Osteocyte (in vitro differentiated cells): ENCODE measurements around the gene SF3B1. TPM values are rescaled to one million over a fixed set of nuclear protein-coding genes. Genes with fewer than 3 reads are reported as not detected.

ENCODE experiments used
- DNase-seq: peaks from one replicate; pipeline ENCODE4 v3.0.0; 2021; ENCODE audit warnings: mixed read lengths; ENCODE audit not compliant: unreplicated experiment; ENCODE audit errors: extremely low spot score
- H3K27ac Mint-ChIP-seq: one replicate; pipeline ENCODE4 v1.8.0; 2021; ENCODE audit warnings: mild to moderate bottlenecking, mixed read lengths; ENCODE audit not compliant: unreplicated experiment
- H3K27me3 Mint-ChIP-seq: one replicate; pipeline ENCODE4 v1.8.0; 2021; ENCODE audit warnings: mixed read lengths; ENCODE audit not compliant: unreplicated experiment
- H3K36me3 Mint-ChIP-seq: one replicate; pipeline ENCODE4 v1.8.0; 2021; ENCODE audit warnings: mixed read lengths; ENCODE audit not compliant: unreplicated experiment
- H3K4me1 Mint-ChIP-seq: one replicate; pipeline ENCODE4 v1.8.0; 2021; ENCODE audit warnings: mixed read lengths; ENCODE audit not compliant: unreplicated experiment
- H3K4me3 Mint-ChIP-seq: one replicate; pipeline ENCODE4 v1.8.0; 2021; ENCODE audit warnings: mild to moderate bottlenecking, moderate library complexity, mixed read lengths; ENCODE audit not compliant: unreplicated experiment
- H3K9me3 Mint-ChIP-seq: one replicate; pipeline ENCODE4 v1.8.0; 2021; ENCODE audit warnings: mixed read lengths; ENCODE audit not compliant: unreplicated experiment
- CTCF ChIP-seq: fragments of 200-600 bp; sonication (generic); IDR thresholded peaks from 2 replicates; pipeline ENCODE4 v1.5.0; 2021; ENCODE audit warnings: antibody characterized with exemption, mild to moderate bottlenecking, moderate library complexity
- total RNA-seq: library from RNA; stranded (reverse); gene quantifications from 2 replicates; pipeline ENCODE4 v1.2.1, GENCODE V29; 2021

SF3B1 gene
- total RNA-seq, 1 donor from 2014 or later, result 282 TPM

DNA sequence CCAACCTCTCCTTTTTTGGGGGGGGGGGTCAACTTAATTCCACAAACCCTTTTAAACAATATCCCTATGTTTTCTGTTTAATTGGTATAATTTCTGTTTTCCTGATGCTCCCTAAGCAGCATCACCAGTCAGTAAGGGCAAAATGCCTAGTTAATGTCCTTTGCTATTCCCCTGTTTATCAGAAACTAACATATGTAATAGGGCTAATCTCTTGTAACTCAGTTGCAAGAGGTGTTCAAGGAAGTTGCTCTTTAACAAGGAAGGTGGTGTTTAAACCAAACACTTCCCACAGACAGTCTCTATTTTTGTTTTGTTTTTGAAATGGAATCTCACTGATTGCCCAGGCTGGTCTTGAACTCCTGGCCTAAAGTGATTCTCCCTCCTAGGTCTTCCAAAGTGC, 12.0 kb upstream of the SF3B1 start:
- Mint-ChIP-seq H3K27ac (no peak overlapping the region), H3K4me3 (no peak overlapping the region)
- DNase-seq, result no peak

DNA sequence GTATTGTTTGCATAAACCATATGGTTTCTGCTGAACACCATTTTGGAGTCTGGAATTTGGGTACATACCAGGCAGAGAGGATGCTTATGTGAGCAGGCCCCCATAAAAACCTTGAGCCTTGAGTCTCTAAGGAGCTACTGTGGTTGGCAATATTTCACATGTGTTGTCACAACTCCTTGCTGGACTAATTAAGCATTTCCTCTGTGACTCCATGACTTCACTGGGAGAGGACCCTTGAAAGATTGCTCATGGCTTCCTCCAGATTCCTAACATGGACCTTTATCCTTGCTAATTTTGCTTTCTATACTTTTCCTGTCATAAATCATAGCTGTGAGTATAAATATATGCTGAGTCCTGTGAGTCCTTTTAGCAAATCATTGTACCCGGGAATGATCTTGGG, 10.9 kb upstream of the SF3B1 start:
- no peak overlapping the region for H3K4me3 Mint-ChIP-seq

More for the DNA sequence above, 12.0 kb upstream of the SF3B1 start:
- Mint-ChIP-seq H3K4me1 (no peaks in the 10 kb centered on the region), H3K36me3 (no peaks in the 10 kb centered on the region), H3K27me3 (no peaks in the 10 kb centered on the region), H3K9me3 (no peaks in the 10 kb centered on the region)
- TF ChIP-seq CTCF, result no peak

DNA sequence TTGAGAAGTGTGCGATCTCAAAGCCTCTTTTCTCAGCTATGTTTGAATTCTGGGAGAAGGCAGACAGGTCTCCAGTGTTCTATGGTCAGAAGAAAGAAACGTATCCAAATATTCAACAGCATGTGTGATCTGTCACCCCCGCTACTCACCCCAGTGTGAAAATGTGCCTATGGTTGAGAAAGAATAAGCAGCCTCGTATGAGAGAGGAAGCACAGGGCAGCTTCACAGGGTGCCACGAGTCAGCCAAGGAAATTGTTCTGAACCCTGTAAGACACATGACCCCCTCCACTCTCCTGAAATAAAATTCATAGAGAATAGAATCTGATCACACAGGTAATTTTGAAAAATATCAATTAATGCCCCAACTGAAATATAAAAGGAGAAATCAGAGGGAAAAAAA, 8.0 kb upstream of the SF3B1 start:
- Mint-ChIP-seq H3K4me1 (no peaks in the 10 kb centered on the region), H3K27me3 (no peaks in the 10 kb centered on the region), H3K27ac (no peak overlapping the region), H3K9me3 (no peaks in the 10 kb centered on the region), H3K4me3 (no peak overlapping the region), H3K36me3 (no peaks in the 10 kb centered on the region)
- no peak for DNase-seq
- TF ChIP-seq CTCF, result no peak

More for the DNA sequence above, 10.9 kb upstream of the SF3B1 start:
- Mint-ChIP-seq H3K4me1 (no peaks in the 10 kb centered on the region), H3K36me3 (no peaks in the 10 kb centered on the region), H3K27me3 (no peaks in the 10 kb centered on the region), H3K9me3 (no peaks in the 10 kb centered on the region), H3K27ac (no peak overlapping the region)
- TF ChIP-seq CTCF, result no peak
- no peak for DNase-seq

- Mint-ChIP-seq H3K27me3 (no peaks in the 10 kb centered on the region), H3K4me3 (no peak overlapping the region), H3K4me1 (peaks cover 24% of the 10 kb centered on the region), H3K9me3 (no peaks in the 10 kb centered on the region), H3K27ac (no peak overlapping the region), H3K36me3 (no peaks in the 10 kb centered on the region)
- TF ChIP-seq CTCF, result no peak
- no peak for DNase-seq
These were observed 2.6 kb upstream of the SF3B1 start for GRCh38 chr2:197437380-197437779.

DNA sequence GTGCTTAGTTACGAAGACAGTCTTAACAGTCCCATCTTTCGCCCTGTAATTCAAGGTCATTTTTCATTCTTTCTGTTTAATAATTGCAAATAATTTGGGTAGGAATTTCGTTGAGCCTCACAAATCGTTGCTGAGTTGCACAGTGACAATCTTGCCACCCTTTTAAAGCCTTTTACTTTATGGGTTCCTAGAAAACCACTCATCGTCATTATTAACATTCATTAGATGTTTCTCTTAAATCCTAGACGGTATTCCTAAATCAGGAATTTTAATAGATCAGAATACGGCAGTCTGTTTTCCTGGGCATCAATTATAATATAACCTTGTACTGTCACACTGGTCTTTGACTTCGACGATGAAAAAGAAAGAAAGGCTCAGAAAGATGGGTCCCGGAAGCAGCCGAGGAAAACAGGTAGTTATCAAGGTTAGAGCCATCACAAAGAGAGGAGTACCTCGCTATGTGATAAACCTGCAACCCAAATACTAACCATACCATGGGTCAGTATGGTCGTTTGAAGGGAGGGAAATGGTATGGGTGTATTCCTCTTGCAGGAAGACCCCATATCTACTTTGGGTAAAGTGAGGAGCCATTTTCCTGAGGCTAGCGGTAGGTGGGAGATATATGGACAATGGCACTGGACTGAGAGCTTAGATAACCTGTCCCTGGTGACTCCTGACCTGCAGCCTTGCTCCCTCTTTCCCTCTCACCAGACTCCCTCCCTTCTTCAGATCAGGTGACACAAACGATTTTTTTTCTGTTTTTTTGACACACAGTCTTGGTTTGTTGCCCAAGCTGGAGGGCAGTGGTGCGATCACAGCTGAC, 981 bp upstream of the SF3B1 start:
- peak overlapping the region; percentile 99 for H3K27ac Mint-ChIP-seq
- no peaks in the 10 kb centered on the region for H3K27me3 Mint-ChIP-seq
- no peak for DNase-seq
- H3K9me3 Mint-ChIP-seq, result no peaks in the 10 kb centered on the region
- peaks cover 38% of the 10 kb centered on the region for H3K4me1 Mint-ChIP-seq
- H3K4me3 Mint-ChIP-seq, result peak overlapping the region; percentile 88
- TF ChIP-seq CTCF, result no peak
- no peaks in the 10 kb centered on the region for H3K36me3 Mint-ChIP-seq
